HL-60 (cell line): ENCODE results near the gene ZGPAT.

Experiments
- DNase-seq, 2 experiments: peaks; one replicate each; pipeline ENCODE4 v3.0.0-alpha.2; 2010 to 2020; ENCODE audit warnings: low read depth in 1 of 2, low spot score in 1 of 2
- H3K27ac ChIP-seq: fragments of 250-450 bp; sonication (Bioruptor Pico); replicated peaks from 2 replicates; pipeline ENCODE4 v1.5.1; 2020; ENCODE audit warnings: mild to moderate bottlenecking, moderate library complexity
- H3K27me3 ChIP-seq: fragments of 250-450 bp; sonication (Bioruptor Pico); 2 replicates; pipeline ENCODE4 v1.5.1; 2021; ENCODE audit warnings: mild to moderate bottlenecking, moderate library complexity; ENCODE audit not compliant: insufficient read depth, poor library complexity, severe bottlenecking
- H3K4me3 ChIP-seq: replicated peaks from 2 replicates; pipeline ENCODE4 v1.5.1; 2011; ENCODE audit warnings: mild to moderate bottlenecking, control low read depth, low read length; ENCODE audit not compliant: insufficient read depth
- CTCF ChIP-seq: IDR thresholded peaks from one replicate; pipeline ENCODE4 v1.5.1; 2011; ENCODE audit warnings: low read length, control low read depth, inconsistent platforms; ENCODE audit not compliant: insufficient read depth
- GABPA ChIP-seq: IDR thresholded peaks from 2 replicates; pipeline ENCODE4 v1.6.1; 2012; ENCODE audit warnings: low read depth
- POLR2AphosphoS5 ChIP-seq: IDR thresholded peaks from 2 replicates; pipeline ENCODE4 v1.6.1; 2012; ENCODE audit warnings: low read depth
- SPI1 ChIP-seq: IDR thresholded peaks from 2 replicates; pipeline ENCODE4 v1.6.1; 2012; ENCODE audit warnings: low read depth, mild to moderate bottlenecking, borderline replicate concordance
- TF ChIP-seq, protein P1 (sequence below): IDR thresholded peaks from 2 replicates; pipeline ENCODE4 v1.6.1; 2012; ENCODE audit warnings: low read depth; ENCODE audit not compliant: insufficient replicate concordance

ZGPAT gene

DNA sequence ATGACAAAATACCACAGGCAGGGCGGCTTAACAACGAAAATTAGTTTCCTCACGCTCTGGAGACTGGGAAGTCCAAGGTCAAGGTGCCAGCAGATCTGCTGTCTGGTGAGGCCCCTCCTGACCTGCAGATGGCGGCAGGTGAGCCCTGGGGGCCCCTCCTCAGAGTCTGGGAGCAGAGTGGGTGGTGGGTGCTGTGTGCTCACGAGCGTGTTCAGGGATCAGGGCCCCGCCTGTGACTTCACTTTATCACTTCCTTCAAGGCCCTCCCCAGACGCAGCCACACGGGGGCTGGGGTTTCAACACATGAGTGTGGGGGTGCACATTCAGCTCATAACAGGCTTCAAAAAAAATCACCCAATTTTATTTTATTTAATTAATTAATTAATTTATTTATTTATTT, 71.0 kb downstream of the ZGPAT start:
- no peak for TF ChIP-seq SPI1
- TF ChIP-seq POLR2AphosphoS5 = no peak
- TF ChIP-seq CTCF = no peak
- TF ChIP-seq GABPA = no peak
- TF ChIP-seq, protein P1, sequence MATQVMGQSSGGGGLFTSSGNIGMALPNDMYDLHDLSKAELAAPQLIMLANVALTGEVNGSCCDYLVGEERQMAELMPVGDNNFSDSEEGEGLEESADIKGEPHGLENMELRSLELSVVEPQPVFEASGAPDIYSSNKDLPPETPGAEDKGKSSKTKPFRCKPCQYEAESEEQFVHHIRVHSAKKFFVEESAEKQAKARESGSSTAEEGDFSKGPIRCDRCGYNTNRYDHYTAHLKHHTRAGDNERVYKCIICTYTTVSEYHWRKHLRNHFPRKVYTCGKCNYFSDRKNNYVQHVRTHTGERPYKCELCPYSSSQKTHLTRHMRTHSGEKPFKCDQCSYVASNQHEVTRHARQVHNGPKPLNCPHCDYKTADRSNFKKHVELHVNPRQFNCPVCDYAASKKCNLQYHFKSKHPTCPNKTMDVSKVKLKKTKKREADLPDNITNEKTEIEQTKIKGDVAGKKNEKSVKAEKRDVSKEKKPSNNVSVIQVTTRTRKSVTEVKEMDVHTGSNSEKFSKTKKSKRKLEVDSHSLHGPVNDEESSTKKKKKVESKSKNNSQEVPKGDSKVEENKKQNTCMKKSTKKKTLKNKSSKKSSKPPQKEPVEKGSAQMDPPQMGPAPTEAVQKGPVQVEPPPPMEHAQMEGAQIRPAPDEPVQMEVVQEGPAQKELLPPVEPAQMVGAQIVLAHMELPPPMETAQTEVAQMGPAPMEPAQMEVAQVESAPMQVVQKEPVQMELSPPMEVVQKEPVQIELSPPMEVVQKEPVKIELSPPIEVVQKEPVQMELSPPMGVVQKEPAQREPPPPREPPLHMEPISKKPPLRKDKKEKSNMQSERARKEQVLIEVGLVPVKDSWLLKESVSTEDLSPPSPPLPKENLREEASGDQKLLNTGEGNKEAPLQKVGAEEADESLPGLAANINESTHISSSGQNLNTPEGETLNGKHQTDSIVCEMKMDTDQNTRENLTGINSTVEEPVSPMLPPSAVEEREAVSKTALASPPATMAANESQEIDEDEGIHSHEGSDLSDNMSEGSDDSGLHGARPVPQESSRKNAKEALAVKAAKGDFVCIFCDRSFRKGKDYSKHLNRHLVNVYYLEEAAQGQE = no peak
- Histone ChIP-seq H3K4me3 (no peak overlapping the region), H3K27ac (no peak overlapping the region), H3K27me3 (no peaks in the 10 kb centered on the region)
- DNase-seq = no peak

- TF ChIP-seq, protein P1 = no peak
- TF ChIP-seq SPI1 (no peak), POLR2AphosphoS5 (no peak), CTCF (no peak), GABPA (no peak)
- no peak overlapping the region for H3K27ac ChIP-seq
- no peaks in the 10 kb centered on the region for H3K27me3 ChIP-seq
- no peak for DNase-seq
- H3K4me3 ChIP-seq = no peak overlapping the region
These were observed 73.3 kb downstream of the ZGPAT start for GRCh38 chr20:63781181-63781580.

DNA sequence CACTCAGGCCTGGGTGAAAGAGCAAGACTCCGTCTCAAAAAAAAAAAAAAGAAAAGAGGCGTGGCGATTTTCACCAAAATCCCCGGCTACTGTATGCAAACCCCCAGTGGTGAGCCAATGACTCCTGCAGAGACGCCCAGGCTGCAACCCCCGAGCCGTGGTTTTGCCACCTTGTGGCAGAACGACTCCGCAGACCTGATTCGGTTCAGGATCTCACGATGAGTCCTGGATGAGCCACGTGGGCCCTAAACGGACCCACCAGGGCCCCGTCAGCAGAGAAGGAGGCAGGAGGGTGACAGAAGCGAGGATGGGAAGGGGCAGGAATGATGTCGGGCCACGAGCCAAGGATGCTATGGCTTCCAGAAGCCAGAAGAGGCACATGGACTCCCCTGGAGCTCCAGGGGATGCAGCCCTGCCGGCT, 74.2 kb downstream of the ZGPAT start:
- Histone ChIP-seq H3K27ac (no peak overlapping the region), H3K27me3 (no peaks in the 10 kb centered on the region), H3K4me3 (no peak overlapping the region)
- TF ChIP-seq CTCF (no peak), SPI1 (no peak), POLR2AphosphoS5 (no peak), GABPA (no peak)
- TF ChIP-seq, protein P1 = no peak
- peak in 1 of 2 experiments; percentile 31 for DNase-seq
